Karpas-422 (cell line): ENCODE data around the gene DDHD1. TPM values are rescaled to one million over a fixed set of nuclear protein-coding genes. Genes with fewer than 3 reads are reported as not detected.
"Not testable (repeated sequence)": the region's sequence is repeated elsewhere in the genome, so short reads cannot be mapped to it uniquely, and the experiment has no call there.

Experiments
- DNase-seq: peaks from one replicate; pipeline ENCODE4 v3.0.0-alpha.2; 2015
- H2AFZ ChIP-seq: fragments of 200-600 bp; sonication (generic); 2 replicates; pipeline ENCODE4 v1.6.1; 2014; ENCODE audit warnings: antibody characterized with exemption, low read length, mixed read lengths
- H3K27ac ChIP-seq: fragments of 200-600 bp; sonication (generic); 2 replicates; pipeline ENCODE4 v1.5.1; 2014; ENCODE audit warnings: mild to moderate bottlenecking, low read length, moderate library complexity
- H3K27me3 ChIP-seq: fragments of 200-600 bp; sonication (generic); 2 replicates; pipeline ENCODE4 v1.6.1; 2014; ENCODE audit warnings: low read length, mixed read lengths
- H3K36me3 ChIP-seq: fragments of 200-600 bp; sonication (generic); 2 replicates; pipeline ENCODE4 v1.6.1; 2014; ENCODE audit warnings: low read length, mixed read lengths; ENCODE audit not compliant: insufficient read depth
- H3K4me1 ChIP-seq: fragments of 200-600 bp; sonication (generic); 2 replicates; pipeline ENCODE4 v1.6.1; 2014; ENCODE audit warnings: mild to moderate bottlenecking, low read length, mixed read lengths
- H3K4me2 ChIP-seq: fragments of 200-600 bp; sonication (generic); 2 replicates; pipeline ENCODE4 v1.6.1; 2014; ENCODE audit warnings: low read length, low read depth, mild to moderate bottlenecking; ENCODE audit not compliant: poor library complexity, severe bottlenecking
- H3K4me3 ChIP-seq: fragments of 200-600 bp; sonication (generic); 2 replicates; pipeline ENCODE4 v1.5.1; 2014; ENCODE audit warnings: mild to moderate bottlenecking, antibody characterized with exemption, low read length, mixed read lengths
- H3K79me2 ChIP-seq: fragments of 200-600 bp; sonication (generic); 2 replicates; pipeline ENCODE4 v1.6.1; 2014; ENCODE audit warnings: mild to moderate bottlenecking, low read length, mixed read lengths
- H3K9ac ChIP-seq: fragments of 200-600 bp; sonication (generic); 2 replicates; pipeline ENCODE4 v1.6.0; 2014; ENCODE audit warnings: low read length
- H3K9me2 ChIP-seq: fragments of 200-600 bp; sonication (generic), shearing (Covaris generic); replicated peaks from 2 replicates; pipeline ENCODE4 v1.6.0; 2014; ENCODE audit warnings: mild to moderate bottlenecking, low read length, moderate library complexity; ENCODE audit not compliant: insufficient read depth
- H3K9me3 ChIP-seq: fragments of 300-700, 200-600 bp; sonication (generic); 2 replicates; pipeline ENCODE4 v1.6.1; 2014; ENCODE audit warnings: low read length, mixed read lengths
- H4K20me1 ChIP-seq: fragments of 200-600 bp; sonication (generic); 2 replicates; pipeline ENCODE4 v1.6.1; 2014; ENCODE audit warnings: mild to moderate bottlenecking, antibody characterized with exemption, low read length, low read depth; ENCODE audit not compliant: insufficient read depth
- total RNA-seq: library from RNA; depleted of rRNA; stranded (reverse); fragments of >200 nt; shearing (Covaris generic); gene quantifications from 2 replicates; pipeline ENCODE4 v1.2.3, GENCODE V29; 2014; ENCODE audit warnings: low replicate concordance

The DDHD1 gene
- total RNA-seq, 1 experiment from 2014 or later: 127 TPM

DNA sequence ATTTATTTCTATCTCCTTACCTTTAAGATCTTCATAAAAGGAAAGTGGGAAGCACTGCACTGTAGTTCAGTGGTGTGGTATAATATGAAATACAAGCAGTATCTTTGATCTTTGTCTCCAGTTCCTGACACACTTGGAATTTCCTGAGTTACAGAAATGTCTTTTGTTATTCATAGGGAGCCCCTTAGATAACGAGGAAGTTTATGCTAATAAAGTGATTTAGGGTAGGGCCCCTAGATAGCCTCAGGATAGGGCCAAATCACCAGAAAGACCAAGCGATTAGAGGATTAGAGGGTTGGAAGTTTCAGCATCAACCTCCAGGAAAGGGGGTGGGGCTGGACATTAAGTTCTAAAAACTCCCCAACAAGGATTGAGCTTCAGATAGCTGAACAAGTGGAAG is 29.9 kb upstream of the DDHD1 start:
- H3K79me2 ChIP-seq: no peaks in the 10 kb centered on the region
- DNase-seq: no peak

DNA sequence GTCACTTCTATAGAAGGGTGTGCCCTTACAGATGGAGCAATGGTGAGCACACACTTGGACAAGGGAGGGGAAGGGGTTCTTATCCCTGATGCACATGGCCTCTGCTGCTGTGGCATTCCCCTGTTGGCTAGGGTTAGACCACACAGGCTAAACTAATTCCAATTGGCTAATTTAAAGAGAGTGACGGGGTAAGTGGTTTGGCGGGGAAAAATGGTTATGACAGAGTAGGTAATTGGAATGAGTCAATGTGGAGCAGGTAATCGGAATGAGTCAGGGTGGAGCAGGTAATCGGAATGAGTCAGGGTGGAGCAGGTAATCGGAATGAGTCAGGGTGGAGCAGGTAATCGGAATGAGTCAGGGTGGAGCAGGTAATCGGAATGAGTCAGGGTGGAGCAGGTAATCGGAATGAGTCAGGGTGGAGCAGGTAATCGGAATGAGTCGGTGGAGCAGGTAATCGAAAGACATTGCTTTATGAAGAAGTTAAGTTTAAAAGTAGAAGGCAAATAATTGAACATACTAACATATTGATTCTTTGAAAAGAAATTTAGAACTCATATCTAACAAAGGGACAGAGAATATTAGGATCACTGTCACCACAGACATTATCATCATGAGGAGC is 28.4 kb upstream of the DDHD1 start:
- H3K27me3 ChIP-seq: not testable (repeated sequence)

More for the DNA sequence above, 29.9 kb upstream of the DDHD1 start:
- Histone ChIP-seq H4K20me1 (0 out of 2 replicates have a peak, but pooled peaks cover 6% of the 10 kb centered on the region), H3K9me3 (no peaks in the 10 kb centered on the region), H3K4me2 (no peak overlapping the region), H3K9me2 (no peaks in the 10 kb centered on the region), H3K4me3 (no peak overlapping the region), H3K9ac (no peak overlapping the region), H3K4me1 (no peaks in the 10 kb centered on the region), H3K27me3 (no peaks in the 10 kb centered on the region), H3K36me3 (no peaks in the 10 kb centered on the region), H2AFZ (no peak overlapping the region), H3K27ac (no peak overlapping the region)

DNA sequence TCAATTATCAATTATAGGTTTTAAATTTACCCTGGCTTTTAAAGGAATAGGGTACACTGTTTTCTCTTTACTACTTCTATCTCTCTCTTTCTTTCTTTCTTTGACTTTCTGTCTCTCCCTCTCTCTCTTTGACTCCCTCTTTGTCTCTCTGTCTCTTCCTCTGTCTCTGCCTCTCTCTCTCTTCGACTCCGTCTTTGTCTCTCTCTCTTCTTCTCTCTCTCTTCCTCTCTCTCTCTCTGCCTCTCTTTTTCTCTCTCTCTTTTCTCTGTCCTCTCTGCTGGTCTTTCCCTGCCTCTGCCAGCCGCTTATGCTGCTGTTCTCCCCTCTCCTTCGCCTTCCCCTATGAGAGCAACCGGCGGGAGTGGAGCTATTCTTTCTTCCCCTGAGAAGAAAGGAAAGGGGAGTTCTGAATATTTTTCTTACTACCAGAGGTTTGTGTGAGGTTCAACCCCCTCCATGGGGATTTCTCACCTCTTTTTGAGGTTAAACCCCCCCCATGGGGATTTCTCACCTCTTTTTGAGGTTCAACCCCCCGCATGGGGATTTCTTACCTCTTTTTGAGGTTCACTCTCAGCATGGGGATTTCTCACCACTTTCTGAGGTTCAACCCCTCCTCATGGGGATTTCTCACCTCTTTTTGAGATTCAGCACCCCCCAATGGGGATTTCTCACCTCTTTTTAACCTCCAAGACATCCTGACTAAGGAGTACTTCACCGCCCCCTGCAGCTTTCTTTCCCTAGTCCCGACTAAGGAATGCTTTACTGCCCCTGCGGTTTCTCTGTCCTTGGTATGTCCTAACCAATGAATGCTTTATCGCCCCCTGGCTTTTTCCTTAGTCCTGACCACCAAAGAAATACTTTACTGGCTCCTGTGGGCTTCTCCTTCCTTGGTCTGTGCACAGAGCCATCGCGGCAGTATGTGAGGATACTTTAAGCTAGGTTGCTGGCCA is 27.4 kb upstream of the DDHD1 start:
- H3K9me2 ChIP-seq: no peaks in the 10 kb centered on the region
- H3K36me3 ChIP-seq: no peaks in the 10 kb centered on the region
- H4K20me1 ChIP-seq: 0 out of 2 replicates have a peak, but pooled peaks cover 6% of the 10 kb centered on the region
- H3K79me2 ChIP-seq: no peaks in the 10 kb centered on the region
- H3K4me3 ChIP-seq: no peak overlapping the region
- peak; percentile 47 for DNase-seq
- H3K4me2 ChIP-seq: no peak overlapping the region
- H3K4me1 ChIP-seq: no peaks in the 10 kb centered on the region
- H3K27me3 ChIP-seq: no peaks in the 10 kb centered on the region
- H3K9ac ChIP-seq: no peak overlapping the region
- H3K9me3 ChIP-seq: no peaks in the 10 kb centered on the region
- H3K27ac ChIP-seq: no peak overlapping the region
- H2AFZ ChIP-seq: no peak overlapping the region

More for the DNA sequence above, 28.4 kb upstream of the DDHD1 start:
- not testable (repeated sequence) for H3K9me2 ChIP-seq, H3K9me3 ChIP-seq, DNase-seq, H3K4me1 ChIP-seq, H2AFZ ChIP-seq, H3K4me2 ChIP-seq, H3K27ac ChIP-seq, H3K36me3 ChIP-seq, H3K4me3 ChIP-seq, H3K79me2 ChIP-seq, H4K20me1 ChIP-seq, H3K9ac ChIP-seq

DNA sequence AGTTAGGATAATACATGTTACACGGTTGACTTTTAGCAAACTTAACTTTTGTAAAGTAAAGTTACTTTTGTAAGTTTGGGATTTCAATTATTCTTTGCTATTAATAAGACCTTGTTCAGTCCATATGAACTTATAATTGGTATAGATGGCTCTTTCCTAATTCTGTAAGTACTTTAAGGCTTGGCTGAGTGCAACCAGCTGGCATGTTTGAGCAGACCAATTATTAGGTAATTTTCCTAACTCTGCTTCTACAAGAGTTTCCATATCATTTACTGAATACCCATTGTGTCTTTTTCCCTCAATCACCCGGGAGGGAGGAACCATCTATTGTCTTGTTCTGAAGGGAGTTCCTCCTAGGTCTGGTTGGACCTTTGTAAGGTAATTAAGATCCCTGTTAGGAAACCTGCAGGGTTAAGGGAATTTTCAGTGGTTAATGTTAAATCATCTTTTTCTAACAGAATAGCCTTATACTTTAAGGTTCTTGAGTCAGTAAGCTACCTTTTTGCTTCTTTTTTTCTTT is 26.4 kb upstream of the DDHD1 start:
- H3K27ac ChIP-seq, H3K4me1 ChIP-seq, H3K36me3 ChIP-seq, H3K79me2 ChIP-seq, H3K4me2 ChIP-seq, H4K20me1 ChIP-seq, H3K4me3 ChIP-seq, H3K9me3 ChIP-seq, DNase-seq, H3K27me3 ChIP-seq, H3K9ac ChIP-seq, H3K9me2 ChIP-seq, H2AFZ ChIP-seq: not testable (repeated sequence)

DNA sequence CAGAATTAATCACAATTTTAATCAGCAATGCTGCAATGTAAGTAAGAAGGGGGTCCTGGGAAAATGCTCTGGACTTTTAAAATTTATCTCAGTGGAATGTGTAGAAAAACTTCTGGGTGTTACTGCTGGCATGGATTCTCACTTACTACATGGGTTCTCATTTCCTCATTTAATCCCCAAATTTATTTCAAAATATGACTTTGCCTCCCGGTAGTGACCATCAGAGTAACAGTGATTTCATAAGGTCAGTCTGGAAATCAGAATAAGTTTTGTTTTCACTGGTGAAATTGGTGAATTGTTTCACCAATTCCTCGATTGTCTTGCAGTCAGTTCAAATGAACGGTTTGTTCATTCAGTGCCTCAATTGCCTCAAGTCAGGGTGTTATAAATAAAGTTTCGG is 22.3 kb upstream of the DDHD1 start:
- Histone ChIP-seq H3K27ac (no peak overlapping the region), H2AFZ (no peak overlapping the region), H4K20me1 (0 out of 2 replicates have a peak, but pooled peaks cover 6% of the 10 kb centered on the region), H3K36me3 (no peaks in the 10 kb centered on the region), H3K4me1 (no peaks in the 10 kb centered on the region), H3K79me2 (no peaks in the 10 kb centered on the region), H3K27me3 (no peaks in the 10 kb centered on the region), H3K4me3 (no peak overlapping the region), H3K4me2 (no peak overlapping the region), H3K9ac (no peak overlapping the region), H3K9me2 (no peaks in the 10 kb centered on the region), H3K9me3 (no peaks in the 10 kb centered on the region)
- no peak for DNase-seq

DNA sequence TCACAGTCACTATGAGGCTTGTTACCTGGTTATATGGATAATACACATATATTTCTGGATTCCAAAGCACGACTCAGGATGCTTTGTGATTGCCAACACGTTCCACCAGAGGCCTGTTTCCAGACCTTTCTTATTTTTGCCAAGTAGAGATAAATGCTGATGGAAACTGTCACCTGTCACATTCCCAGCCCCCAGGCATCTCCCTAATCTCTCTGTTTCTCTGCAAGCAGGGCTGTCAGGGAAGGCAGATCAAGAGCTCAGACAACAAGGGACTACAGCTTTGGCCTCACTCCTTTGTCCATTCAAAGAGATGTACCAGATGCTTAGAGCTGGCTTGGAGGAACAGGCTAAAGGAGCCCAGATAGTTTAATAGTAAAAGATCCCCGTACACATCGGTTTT is 21.8 kb upstream of the DDHD1 start:
- H3K9ac ChIP-seq: no peak overlapping the region
- no peaks in the 10 kb centered on the region for H3K4me1 ChIP-seq
- H3K4me3 ChIP-seq: no peak overlapping the region
- no peaks in the 10 kb centered on the region for H3K36me3 ChIP-seq
- H3K79me2 ChIP-seq: no peaks in the 10 kb centered on the region
- H3K27ac ChIP-seq: no peak overlapping the region
- H3K4me2 ChIP-seq: no peak overlapping the region
- DNase-seq: no peak
- H4K20me1 ChIP-seq: 0 out of 2 replicates have a peak, but pooled peaks cover 6% of the 10 kb centered on the region
- no peaks in the 10 kb centered on the region for H3K27me3 ChIP-seq
- no peak overlapping the region for H2AFZ ChIP-seq
- no peaks in the 10 kb centered on the region for H3K9me3 ChIP-seq
- H3K9me2 ChIP-seq: no peaks in the 10 kb centered on the region

DNA sequence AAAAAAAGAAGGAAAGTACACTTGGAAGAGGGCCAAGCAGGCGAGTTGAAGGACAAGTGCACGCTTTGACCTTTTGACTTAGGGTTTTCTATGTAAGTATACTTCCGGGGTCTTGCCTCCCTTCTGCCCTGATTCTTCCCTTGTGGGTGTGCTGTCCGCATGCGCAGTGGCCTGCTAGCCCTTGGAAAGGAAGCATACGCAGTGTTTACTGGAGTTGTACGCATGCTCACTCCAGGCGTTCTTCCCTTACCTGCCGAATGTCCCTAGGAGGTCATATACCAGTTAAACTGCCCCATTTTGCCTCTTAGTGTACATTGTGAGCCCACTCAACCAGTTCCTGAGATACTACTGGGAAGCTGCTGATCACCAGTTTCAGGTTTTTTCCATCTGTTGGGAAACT is 15.7 kb upstream of the DDHD1 start:
- H3K9me2 ChIP-seq: no peaks in the 10 kb centered on the region
- no peaks in the 10 kb centered on the region for H3K79me2 ChIP-seq
- H3K36me3 ChIP-seq: no peaks in the 10 kb centered on the region
- no peak overlapping the region for H3K27ac ChIP-seq
- H2AFZ ChIP-seq: no peak overlapping the region
- no peaks in the 10 kb centered on the region for H4K20me1 ChIP-seq
- H3K4me1 ChIP-seq: no peaks in the 10 kb centered on the region
- no peaks in the 10 kb centered on the region for H3K27me3 ChIP-seq
- no peak overlapping the region for H3K4me2 ChIP-seq
- H3K4me3 ChIP-seq: no peak overlapping the region
- no peak for DNase-seq
- H3K9me3 ChIP-seq: no peaks in the 10 kb centered on the region
- H3K9ac ChIP-seq: no peak overlapping the region

DNA sequence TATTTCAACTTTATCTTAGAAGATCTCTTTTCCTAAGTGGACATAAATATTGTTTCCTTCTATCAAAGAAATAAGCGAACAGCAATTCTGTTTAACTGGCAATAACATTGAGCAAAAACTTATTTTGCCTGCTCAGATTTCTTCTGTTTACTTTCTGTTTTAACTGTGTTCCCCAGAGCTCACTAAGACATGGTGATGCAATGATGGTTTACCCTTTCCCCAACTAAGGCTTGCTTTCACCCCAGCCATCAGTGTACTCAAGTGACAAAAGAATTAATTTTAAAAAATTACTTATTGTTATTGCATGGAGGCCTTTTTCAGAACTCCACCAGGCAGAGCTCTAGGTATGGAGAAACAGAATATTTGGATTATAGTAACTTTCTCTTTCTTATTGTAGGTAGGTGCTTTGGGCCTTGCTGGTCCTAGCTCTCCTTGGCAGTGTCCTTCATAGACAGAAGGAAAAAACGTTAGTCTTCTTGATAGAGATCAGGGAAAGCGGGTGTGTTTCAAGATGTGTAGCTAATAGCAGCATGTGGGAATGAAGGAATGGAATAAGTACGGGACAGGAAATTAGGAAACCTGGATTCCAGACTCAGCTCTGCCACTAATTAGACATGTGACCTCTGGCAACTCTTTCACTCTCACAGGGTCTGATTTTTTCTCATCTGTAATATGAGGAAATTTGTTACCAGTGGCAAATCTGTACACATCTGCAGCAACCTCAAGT is 14.6 kb upstream of the DDHD1 start:
- H4K20me1 ChIP-seq: no peaks in the 10 kb centered on the region
- no peaks in the 10 kb centered on the region for H3K27me3 ChIP-seq
- 0 out of 2 replicates have a peak, but pooled peaks cover 2% of the 10 kb centered on the region for H3K4me1 ChIP-seq
- DNase-seq: no peak
- no peaks in the 10 kb centered on the region for H3K9me2 ChIP-seq
- no peak overlapping the region for H3K27ac ChIP-seq
- no peak overlapping the region for H3K4me3 ChIP-seq
- H3K4me2 ChIP-seq: no peak overlapping the region
- H3K9ac ChIP-seq: no peak overlapping the region
- no peak overlapping the region for H2AFZ ChIP-seq
- H3K9me3 ChIP-seq: no peaks in the 10 kb centered on the region
- H3K79me2 ChIP-seq: no peaks in the 10 kb centered on the region
- no peaks in the 10 kb centered on the region for H3K36me3 ChIP-seq
